Measurements from ENCODE around the gene GRM1. TPM values are rescaled to one million over a fixed set of nuclear protein-coding genes. Genes with fewer than 3 reads are reported as not detected.

The GRM1 gene
- total and polyA plus RNA-seq, 4 donors = 3.3 to 12.2 (median 7.7) TPM

- no peaks in the 10 kb centered on the region for H3K9me3 ChIP-seq (ENCODE audit: control insufficient read depth, insufficient read depth, low read length)
- H3K4me1 ChIP-seq (ENCODE audit: control insufficient read depth, insufficient read depth, low read length) = no peaks in the 10 kb centered on the region
- no CpG with 5 or more reads among the region's 5 CpGs for WGBS (ENCODE audit: insufficient coverage)
- H3K27me3 ChIP-seq (ENCODE audit: control insufficient read depth, insufficient read depth, low read length) = no peaks in the 10 kb centered on the region
- no peak overlapping the region for H3K4me3 ChIP-seq (ENCODE audit: low read depth, low read length)
- H3K36me3 ChIP-seq (ENCODE audit: control insufficient read depth, insufficient read depth, low read length) = no peaks in the 10 kb centered on the region
- H3K27ac ChIP-seq (ENCODE audit: low read depth, low read length) = no peak overlapping the region
- DNase-seq (ENCODE audit: low read depth in 4 of 6, low spot score in 6 of 6) = no peak
Observed at GRCh38 chr6:146289816-146290588, 261.1 kb downstream of the GRM1 start.

GRCh38 chr6:146290589-146290901 lies 261.7 kb downstream of the GRM1 start:
- no peak for DNase-seq (ENCODE audit: low read depth in 4 of 6, low spot score in 6 of 6)
- Histone ChIP-seq H3K4me3 (ENCODE audit: low read depth, low read length) (no peak overlapping the region), H3K4me1 (ENCODE audit: control insufficient read depth, insufficient read depth, low read length) (no peaks in the 10 kb centered on the region), H3K9me3 (ENCODE audit: control insufficient read depth, insufficient read depth, low read length) (no peaks in the 10 kb centered on the region), H3K36me3 (ENCODE audit: control insufficient read depth, insufficient read depth, low read length) (no peaks in the 10 kb centered on the region), H3K27me3 (ENCODE audit: control insufficient read depth, insufficient read depth, low read length) (no peaks in the 10 kb centered on the region), H3K27ac (ENCODE audit: low read depth, low read length) (no peak overlapping the region)
- WGBS (ENCODE audit: insufficient coverage) = no CpG with 5 or more reads among the region's 2 CpGs

GRCh38 chr6:146292506-146292905 lies 263.6 kb downstream of the GRM1 start:
- Histone ChIP-seq H3K36me3 (ENCODE audit: control insufficient read depth, insufficient read depth, low read length) (no peaks in the 10 kb centered on the region), H3K27me3 (ENCODE audit: control insufficient read depth, insufficient read depth, low read length) (no peaks in the 10 kb centered on the region), H3K9me3 (ENCODE audit: control insufficient read depth, insufficient read depth, low read length) (no peaks in the 10 kb centered on the region), H3K4me1 (ENCODE audit: control insufficient read depth, insufficient read depth, low read length) (no peaks in the 10 kb centered on the region), H3K27ac (ENCODE audit: low read depth, low read length) (no peak overlapping the region), H3K4me3 (ENCODE audit: low read depth, low read length) (no peak overlapping the region)
- WGBS (ENCODE audit: insufficient coverage) = no CpG with 5 or more reads among the region's 1 CpG
- DNase-seq (ENCODE audit: low read depth in 4 of 6, low spot score in 6 of 6) = no peak

GRCh38 chr6:146295695-146296094 lies 266.8 kb downstream of the GRM1 start:
- Histone ChIP-seq H3K9me3 (ENCODE audit: control insufficient read depth, insufficient read depth, low read length) (no peaks in the 10 kb centered on the region), H3K27me3 (ENCODE audit: control insufficient read depth, insufficient read depth, low read length) (no peaks in the 10 kb centered on the region), H3K4me3 (ENCODE audit: low read depth, low read length) (no peak overlapping the region), H3K36me3 (ENCODE audit: control insufficient read depth, insufficient read depth, low read length) (no peaks in the 10 kb centered on the region), H3K27ac (ENCODE audit: low read depth, low read length) (no peak overlapping the region), H3K4me1 (ENCODE audit: control insufficient read depth, insufficient read depth, low read length) (no peaks in the 10 kb centered on the region)
- 90% methylated on average over 2 of the region's 4 CpGs for WGBS (ENCODE audit: insufficient coverage)
- DNase-seq (ENCODE audit: low read depth in 4 of 6, low spot score in 6 of 6) = no peak

- H3K27ac ChIP-seq (ENCODE audit: low read depth, low read length) = no peak overlapping the region
- H3K4me1 ChIP-seq (ENCODE audit: control insufficient read depth, insufficient read depth, low read length) = no peaks in the 10 kb centered on the region
- no peak for DNase-seq (ENCODE audit: low read depth in 4 of 6, low spot score in 6 of 6)
- no peaks in the 10 kb centered on the region for H3K27me3 ChIP-seq (ENCODE audit: control insufficient read depth, insufficient read depth, low read length)
- no peak overlapping the region for H3K4me3 ChIP-seq (ENCODE audit: low read depth, low read length)
- H3K9me3 ChIP-seq (ENCODE audit: control insufficient read depth, insufficient read depth, low read length) = no peaks in the 10 kb centered on the region
- no peaks in the 10 kb centered on the region for H3K36me3 ChIP-seq (ENCODE audit: control insufficient read depth, insufficient read depth, low read length)
Observed at GRCh38 chr6:146297815-146298214, 269.0 kb downstream of the GRM1 start.

- Histone ChIP-seq H3K4me3 (ENCODE audit: low read depth, low read length) (no peak overlapping the region), H3K9me3 (ENCODE audit: control insufficient read depth, insufficient read depth, low read length) (no peaks in the 10 kb centered on the region), H3K27me3 (ENCODE audit: control insufficient read depth, insufficient read depth, low read length) (no peaks in the 10 kb centered on the region), H3K4me1 (ENCODE audit: control insufficient read depth, insufficient read depth, low read length) (no peaks in the 10 kb centered on the region), H3K27ac (ENCODE audit: low read depth, low read length) (no peak overlapping the region), H3K36me3 (ENCODE audit: control insufficient read depth, insufficient read depth, low read length) (no peaks in the 10 kb centered on the region)
- no peak for DNase-seq (ENCODE audit: low read depth in 4 of 6, low spot score in 6 of 6)
- 41% methylated on average over 2 of the region's 3 CpGs for WGBS (ENCODE audit: insufficient coverage)
Observed at GRCh38 chr6:146300521-146300920, 271.7 kb downstream of the GRM1 start.

GRCh38 chr6:146301764-146302163 lies 272.9 kb downstream of the GRM1 start:
- H3K27ac ChIP-seq (ENCODE audit: low read depth, low read length) = no peak overlapping the region
- H3K4me1 ChIP-seq (ENCODE audit: control insufficient read depth, insufficient read depth, low read length) = no peaks in the 10 kb centered on the region
- 100% methylated on average over 2 of the region's 3 CpGs for WGBS (ENCODE audit: insufficient coverage)
- no peaks in the 10 kb centered on the region for H3K9me3 ChIP-seq (ENCODE audit: control insufficient read depth, insufficient read depth, low read length)
- H3K27me3 ChIP-seq (ENCODE audit: control insufficient read depth, insufficient read depth, low read length) = no peaks in the 10 kb centered on the region
- no peaks in the 10 kb centered on the region for H3K36me3 ChIP-seq (ENCODE audit: control insufficient read depth, insufficient read depth, low read length)
- no peak overlapping the region for H3K4me3 ChIP-seq (ENCODE audit: low read depth, low read length)
- DNase-seq (ENCODE audit: low read depth in 4 of 6, low spot score in 6 of 6) = no peak

GRCh38 chr6:146302994-146303393 lies 274.1 kb downstream of the GRM1 start:
- Histone ChIP-seq H3K36me3 (ENCODE audit: control insufficient read depth, insufficient read depth, low read length) (no peaks in the 10 kb centered on the region), H3K27me3 (ENCODE audit: control insufficient read depth, insufficient read depth, low read length) (no peaks in the 10 kb centered on the region), H3K4me3 (ENCODE audit: low read depth, low read length) (no peak overlapping the region), H3K9me3 (ENCODE audit: control insufficient read depth, insufficient read depth, low read length) (no peaks in the 10 kb centered on the region), H3K27ac (ENCODE audit: low read depth, low read length) (no peak overlapping the region), H3K4me1 (ENCODE audit: control insufficient read depth, insufficient read depth, low read length) (no peaks in the 10 kb centered on the region)
- DNase-seq (ENCODE audit: low read depth in 4 of 6, low spot score in 6 of 6) = no peak

- Histone ChIP-seq H3K36me3 (ENCODE audit: control insufficient read depth, insufficient read depth, low read length) (no peaks in the 10 kb centered on the region), H3K27me3 (ENCODE audit: control insufficient read depth, insufficient read depth, low read length) (no peaks in the 10 kb centered on the region), H3K9me3 (ENCODE audit: control insufficient read depth, insufficient read depth, low read length) (no peaks in the 10 kb centered on the region), H3K4me1 (ENCODE audit: control insufficient read depth, insufficient read depth, low read length) (no peaks in the 10 kb centered on the region), H3K27ac (ENCODE audit: low read depth, low read length) (no peak overlapping the region), H3K4me3 (ENCODE audit: low read depth, low read length) (no peak overlapping the region)
- no CpG with 5 or more reads among the region's 3 CpGs for WGBS (ENCODE audit: insufficient coverage)
- no peak for DNase-seq (ENCODE audit: low read depth in 4 of 6, low spot score in 6 of 6)
Observed at GRCh38 chr6:146304181-146304580, 275.3 kb downstream of the GRM1 start.

- Histone ChIP-seq H3K27me3 (ENCODE audit: control insufficient read depth, insufficient read depth, low read length) (no peaks in the 10 kb centered on the region), H3K4me1 (ENCODE audit: control insufficient read depth, insufficient read depth, low read length) (no peaks in the 10 kb centered on the region), H3K4me3 (ENCODE audit: low read depth, low read length) (no peak overlapping the region), H3K36me3 (ENCODE audit: control insufficient read depth, insufficient read depth, low read length) (no peaks in the 10 kb centered on the region), H3K9me3 (ENCODE audit: control insufficient read depth, insufficient read depth, low read length) (no peaks in the 10 kb centered on the region), H3K27ac (ENCODE audit: low read depth, low read length) (no peak overlapping the region)
- DNase-seq (ENCODE audit: low read depth in 4 of 6, low spot score in 6 of 6) = no peak
- WGBS (ENCODE audit: insufficient coverage) = 0% methylated on average over 1 of the region's 1 CpG
Observed at GRCh38 chr6:146305092-146305491, 276.2 kb downstream of the GRM1 start.

Measured in spinal cord (tissue), 10 donors.